IMR-90 (cell line): ENCODE results near the gene FLVCR2. TPM values are rescaled to one million over a fixed set of nuclear protein-coding genes. Genes with fewer than 3 reads are reported as not detected.

Source experiments
- ATAC-seq: fragments of 200-7000 bp; cut with Tn5 transposase; 2 replicates; pipeline ENCODE4 v1.9.1; 2020; ENCODE audit warnings: low read depth, mild to moderate bottlenecking, moderate library complexity
- BruUV-seq: library from RNA; stranded (reverse); fragments of 400-500 nt; replicated peaks from 2 replicates; lab custom pipeline; 2021; lab: Mats Ljungman, UMichigan
- CTCF ChIA-PET: fragments of 300-600 bp; formaldehyde crosslinking; extraction: SDS; loops from one replicate; lab custom pipeline; 2021; ENCODE audit warnings: antibody characterized with exemption; lab: Yijun Ruan, JAX
- POLR2A ChIA-PET: fragments of 300-600 bp; sonication (Branson Sonifier 250); formaldehyde crosslinking; loops from one replicate; lab custom pipeline; 2022; ENCODE audit warnings: antibody characterized with exemption; ENCODE audit not compliant: unreplicated experiment; lab: Charles Lee
- DNase-seq: peaks from one replicate; pipeline ENCODE4 v3.0.0; 2013
- H2AFZ ChIP-seq: replicated peaks from 2 replicates; pipeline ENCODE3; 2013; ENCODE audit warnings: low read length, mild to moderate bottlenecking; ENCODE audit not compliant: poor library complexity
- H2AK5ac ChIP-seq: 2 replicates; pipeline ENCODE4 v1.6.1; 2013; ENCODE audit warnings: low read depth, low read length, inconsistent platforms
- H2AK9ac ChIP-seq: replicated peaks from 2 replicates; pipeline ENCODE3; 2013; ENCODE audit warnings: mild to moderate bottlenecking, low read depth, low read length, moderate library complexity; ENCODE audit not compliant: poor library complexity
- H2BK120ac ChIP-seq: 2 replicates; pipeline ENCODE4 v1.6.1; 2013; ENCODE audit warnings: low read depth, low read length, inconsistent platforms
- H2BK15ac ChIP-seq: 3 replicates; pipeline ENCODE4 v1.6.1; 2013; ENCODE audit warnings: low read depth, low read length, inconsistent platforms
- H2BK20ac ChIP-seq: 2 replicates; pipeline ENCODE4 v1.6.1; 2013; ENCODE audit warnings: low read depth, mild to moderate bottlenecking, inconsistent platforms, low read length, moderate library complexity
- H2BK5ac ChIP-seq: 2 replicates; pipeline ENCODE4 v1.6.1; 2013; ENCODE audit warnings: mild to moderate bottlenecking, low read depth, low read length, inconsistent platforms; ENCODE audit not compliant: poor library complexity, severe bottlenecking
- H3K14ac ChIP-seq: replicated peaks from 2 replicates; pipeline ENCODE4 v1.6.1; 2013; ENCODE audit warnings: low read depth, low read length, inconsistent platforms
- H3K18ac ChIP-seq: 2 replicates; pipeline ENCODE4 v1.6.1; 2013; ENCODE audit warnings: low read depth, low read length, control low read depth
- H3K23ac ChIP-seq: 2 replicates; pipeline ENCODE4 v1.6.1; 2013; ENCODE audit warnings: low read depth, low read length, inconsistent platforms
- H3K27ac ChIP-seq: 2 replicates; pipeline ENCODE4 v1.5.1; 2013; ENCODE audit warnings: mild to moderate bottlenecking, control low read depth, low read length; ENCODE audit not compliant: insufficient read depth
- H3K27me3 ChIP-seq: 2 replicates; pipeline ENCODE4 v1.6.1; 2013; ENCODE audit warnings: low read length; ENCODE audit not compliant: control insufficient read depth, insufficient read depth
- H3K36me3 ChIP-seq: 2 replicates; pipeline ENCODE4 v1.6.1; 2013; ENCODE audit warnings: low read length, mixed read lengths; ENCODE audit not compliant: control insufficient read depth, insufficient read depth
- H3K4ac ChIP-seq: 2 replicates; pipeline ENCODE4 v1.6.1; 2013; ENCODE audit warnings: low read depth, low read length, inconsistent platforms
- H3K4me1 ChIP-seq: 2 replicates; pipeline ENCODE4 v1.6.1; 2013; ENCODE audit warnings: low read length, mixed read lengths; ENCODE audit not compliant: control insufficient read depth, insufficient read depth
- H3K4me2 ChIP-seq: 2 replicates; pipeline ENCODE4 v1.6.1; 2013; ENCODE audit warnings: low read depth, mild to moderate bottlenecking, control low read depth, low read length, moderate library complexity
- H3K4me3 ChIP-seq: 2 replicates; pipeline ENCODE4 v1.5.1; 2013; ENCODE audit warnings: low read depth, mild to moderate bottlenecking, control low read depth, low read length, moderate library complexity; ENCODE audit not compliant: insufficient read depth
- H3K56ac ChIP-seq: 2 replicates; pipeline ENCODE4 v1.6.1; 2013; ENCODE audit warnings: low read length, inconsistent platforms; ENCODE audit not compliant: insufficient read depth; ENCODE audit errors: extremely low read depth
- H3K79me1 ChIP-seq, 2 experiments: 2 replicates each; pipeline ENCODE4 v1.6.1; 2013; ENCODE audit warnings: low read length in 2 of 2, inconsistent platforms in 1 of 2, low read depth in 1 of 2
- H3K9ac ChIP-seq: 2 replicates; pipeline ENCODE4 v1.6.1; 2013; ENCODE audit warnings: low read depth, low read length, control low read depth
- H3K9me1 ChIP-seq: 2 replicates; pipeline ENCODE4 v1.6.1; 2013; ENCODE audit warnings: low read length, inconsistent platforms; ENCODE audit not compliant: insufficient read depth
- H3K9me3 ChIP-seq: 2 replicates; pipeline ENCODE4 v1.6.1; 2013; ENCODE audit warnings: low read length; ENCODE audit not compliant: control insufficient read depth, insufficient read depth
- H4K20me1 ChIP-seq: 2 replicates; pipeline ENCODE4 v1.6.1; 2013; ENCODE audit warnings: low read length, inconsistent platforms; ENCODE audit not compliant: insufficient read depth
- H4K5ac ChIP-seq: 2 replicates; pipeline ENCODE4 v1.6.1; 2013; ENCODE audit warnings: mild to moderate bottlenecking, low read depth, low read length, control low read depth
- H4K8ac ChIP-seq, 2 experiments: 2 replicates each; pipeline ENCODE4 v1.6.1; 2013; ENCODE audit warnings: low read depth in 2 of 2, low read length in 2 of 2, control low read depth in 1 of 2, inconsistent platforms in 1 of 2
- H4K91ac ChIP-seq: 2 replicates; pipeline ENCODE4 v1.6.1; 2013; ENCODE audit warnings: low read depth, low read length, inconsistent platforms; ENCODE audit not compliant: insufficient read depth
- CTCF ChIP-seq: conservative IDR thresholded peaks from 2 replicates; pipeline ENCODE4 v1.5.1; 2012; ENCODE audit warnings: mild to moderate bottlenecking, low read depth, low read length, improper control_type of control experiment
- MXI1 ChIP-seq: IDR thresholded peaks from 2 replicates; pipeline ENCODE4 v1.6.1; 2012; ENCODE audit warnings: low read depth, mild to moderate bottlenecking, low read length, moderate library complexity, borderline replicate concordance
- POLR2A ChIP-seq: IDR thresholded peaks from 2 replicates; pipeline ENCODE4 v1.6.1; 2012; ENCODE audit warnings: mild to moderate bottlenecking, low read depth, low read length
- RCOR1 ChIP-seq: IDR thresholded peaks from 2 replicates; pipeline ENCODE4 v1.6.1; 2012; ENCODE audit warnings: mild to moderate bottlenecking, low read length, improper control_type of control experiment; ENCODE audit not compliant: insufficient replicate concordance
- RFX5 ChIP-seq: IDR thresholded peaks from 2 replicates; pipeline ENCODE4 v1.8.0; 2012; ENCODE audit warnings: low read depth, mild to moderate bottlenecking, low read length, moderate library complexity
- WGBS, 2 experiments: methylation state at CpG; one replicate each; pipeline versions ENCODE4 v1.1.5 to v1.1.7; 2013; ENCODE audit warnings: missing lambda C conversion rate in 2 of 2; ENCODE audit not compliant: insufficient read length in 1 of 2; ENCODE audit errors: extremely low coverage in 2 of 2; 5-methylcytosine and 5-hydroxymethylcytosine counted together
- dilution Hi-C: fragments of 300-500 bp; cut with HindIII; formaldehyde crosslinking; loops from one replicate; pipeline ENCODE4 v1.14.3; 2018; ENCODE audit warnings: low sequenced_read_pairs; ENCODE audit not compliant: unreplicated experiment
- in situ Hi-C: fragments of 300-500 bp; cut with MboI; formaldehyde crosslinking; loops from 3 replicates; pipeline ENCODE4 v1.14.3; 2019; ENCODE audit warnings: low sequenced_read_pairs, inconsistent platforms, mixed read lengths
- intact Hi-C: fragments of 100-400 bp; cut with micrococcal nuclease; formaldehyde crosslinking; loops from 2 replicates; pipeline ENCODE4 v1.10.0; 2022
- polyA plus RNA-seq, 3 experiments: library from polyadenylated mRNA; depleted of rRNA; stranded (reverse); fragments of >200 nt; gene quantifications; 2 replicates each; pipeline ENCODE4 v1.2.3, GENCODE V29; 2012; ENCODE audit warnings: low replicate concordance in 1 of 3
- total RNA-seq: library from RNA; depleted of rRNA; stranded (reverse); fragments of >200 nt; gene quantifications from 2 replicates; pipeline ENCODE4 v1.2.3, GENCODE V29; 2012

The FLVCR2 gene
- total and polyA plus RNA-seq, 2 of the 4 experiments (the other 2 are of a cell fraction): 0.94 to 1.4 TPM

- no CpG with 5 or more reads among the region's 3 CpGs for WGBS, 2 experiments
- Histone ChIP-seq H2AK5ac (no peak overlapping the region), H2BK120ac (no peak overlapping the region), H2BK20ac (no peak overlapping the region), H3K27ac (no peak overlapping the region), H2AFZ (no peak overlapping the region), H3K36me3 (no peaks in the 10 kb centered on the region), H3K9me3 (peaks cover 2% of the 10 kb centered on the region; the same call in 1 of the 2 replicates), H3K4me2 (no peak overlapping the region), H3K4me3 (no peak overlapping the region), H3K14ac (no peak overlapping the region), H4K8ac (no peak overlapping the region), H3K23ac (no peak overlapping the region), H3K9me1 (peaks cover 10% of the 10 kb centered on the region; the same call in 1 of the 2 replicates), H3K56ac (no peak overlapping the region), H3K27me3 (peaks cover 20% of the 10 kb centered on the region), H2AK9ac (no peak overlapping the region), H2BK15ac (no peak overlapping the region), H2BK5ac (no peak overlapping the region), H4K91ac (no peak overlapping the region), H4K20me1 (no peaks in the 10 kb centered on the region), H3K4ac (no peak overlapping the region), H3K79me1 (no peaks in the 10 kb centered on the region), H3K9ac (no peak overlapping the region), H4K5ac (no peak overlapping the region), H3K18ac (no peak overlapping the region), H3K4me1 (peaks cover 8% of the 10 kb centered on the region; the same call in 1 of the 2 replicates)
- POLR2A ChIA-PET: interaction anchor here (0.6 to 1.0 kb wide), 2 partner anchors 78 to 450 kb away, joined by 3 read pairs; no protein-coding TSS in a partner anchor
- TF ChIP-seq RFX5 (no peak), MXI1 (no peak), CTCF (no peak), POLR2A (no peak), RCOR1 (no peak)
- dilution Hi-C loops (no loop called here), intact Hi-C loops (loop anchor here (1.0 to 5.0 kb wide), 2 partner anchors 77 to 405 kb away; partner anchors contain the start of gene TGFB3), in situ Hi-C loops (loop anchor here (5.0 to 10.0 kb wide), 2 partner anchors 75 to 408 kb away; partner anchors contain the start of genes IFT43 and TGFB3)
- ATAC-seq: no peak
- CTCF ChIA-PET: interaction anchor here (0.6 to 6.1 kb wide), 13 partner anchors 10 to 406 kb away, joined by 3 to 125 read pairs (median 4); partner anchors contain the start of genes ERG28 and TTLL5
- no peak for DNase-seq
- no TSS peak for BruUV-seq
Measured at GRCh38 chr14:75577090-75577489, 1.3 kb upstream of the FLVCR2 start.
